Left cardiac atrium (tissue), 4 donors: ENCODE results near the gene PRDX3. TPM values are rescaled to one million over a fixed set of nuclear protein-coding genes. Genes with fewer than 3 reads are reported as not detected.
"Not testable (repeated sequence)": the region's sequence is repeated elsewhere in the genome, so short reads cannot be mapped to it uniquely, and the experiment has no call there.

Experiments
- ATAC-seq, 2 donors: fragments of 200-7000 bp; cut with Tn5 transposase; one replicate each; pipeline ENCODE4 v1.9.1; 2020; ENCODE audit warnings: mild to moderate bottlenecking in 2 of 2, moderate library complexity in 2 of 2
- DNase-seq: peaks from one replicate; pipeline ENCODE4 v3.0.0-alpha.2; 2020
- intact Hi-C, 2 donors: fragments of 100-400 bp; cut with DNase I; formaldehyde crosslinking; loops; one replicate each; pipeline versions ENCODE4 v1.14.1 to v1.15.1; 2022 to 2023
- total RNA-seq, 2 donors: library from RNA; stranded (reverse); fragmentation: NEBNext Ultra II Directional; extraction: Animal tissue kit (Norgen Biotek cat#: 25700); gene quantifications; one replicate each; pipeline ENCODE4 v1.2.1, GENCODE V29; 2021
- donor health status: DM: no; HTN: yes; CAD: no.
- donor health status: DM: no; HTN: yes; CAD: no; lungs with severe emphysema.
- donor health status: DM: yes; HTN: yes; CAD: no.
- donor health status: Dilated cardiomyopathy.

Gene PRDX3
- total RNA-seq, 2 donors from 2014 or later, result 162 to 183 TPM

DNA sequence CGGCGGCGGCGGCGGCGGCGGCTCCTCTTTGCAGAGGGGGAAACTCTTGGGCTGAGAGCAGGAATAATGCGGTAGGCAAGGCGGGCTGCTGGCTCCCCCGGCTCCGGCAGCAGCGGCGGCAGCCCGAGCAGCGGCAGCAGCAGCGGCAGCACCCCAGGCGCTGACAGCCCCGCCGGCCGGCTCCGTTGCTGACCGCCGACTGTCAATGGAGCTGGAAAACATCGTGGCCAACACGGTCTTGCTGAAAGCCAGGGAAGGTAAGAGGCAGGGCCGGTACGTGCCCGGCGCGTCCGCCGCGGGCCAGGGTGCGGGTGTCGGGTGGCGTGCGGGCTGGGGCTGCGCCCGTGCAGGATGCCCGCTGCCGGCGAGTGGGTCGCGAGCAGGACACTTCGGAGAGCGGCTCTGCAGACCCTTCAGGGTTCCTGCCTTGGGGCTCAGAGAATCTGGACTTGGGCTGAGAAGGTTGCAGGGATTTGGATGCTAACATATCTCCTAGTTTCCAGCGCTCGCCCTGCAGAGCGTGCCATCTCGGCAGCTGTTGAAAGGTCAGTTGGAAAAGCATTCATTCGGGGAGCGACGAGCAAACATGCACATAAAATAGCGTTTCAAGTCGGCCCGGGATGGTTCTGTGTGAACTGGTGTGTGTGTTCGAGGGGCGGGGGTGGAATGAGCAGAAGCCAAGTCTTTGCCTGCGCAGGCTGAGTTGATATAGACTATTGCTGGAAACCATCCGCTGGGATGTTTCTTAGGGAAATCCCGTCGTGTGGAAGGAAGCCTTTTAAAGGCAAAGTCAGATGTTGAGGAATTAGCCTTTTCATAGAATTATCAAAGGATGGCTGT, 29.3 kb upstream of the PRDX3 start:
- intact Hi-C loops, result loop anchor here (2.0 to 10.0 kb wide), 4 partner anchors 64 to 209 kb away; no protein-coding TSS in a partner anchor
- peak; percentile 59 for DNase-seq
- peak; percentile 3 to 24 for ATAC-seq

DNA sequence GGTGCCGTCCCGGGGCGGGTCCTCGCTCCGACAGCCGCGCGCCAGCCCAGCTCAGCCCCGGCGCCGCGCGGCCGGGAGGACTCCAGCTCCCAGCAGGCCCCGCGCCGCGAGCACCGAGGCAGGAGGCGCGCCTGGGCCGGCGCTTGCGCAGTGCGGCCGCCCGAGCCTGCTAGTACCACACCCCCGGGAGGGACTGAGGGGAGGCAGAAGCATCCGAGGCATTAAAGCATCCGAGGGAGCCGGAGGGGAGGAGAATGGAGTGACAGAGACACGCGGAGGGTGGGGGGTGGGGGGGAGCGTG, 28.7 kb upstream of the PRDX3 start, which contains the start of gene GRK5:
GRK5 (plus strand) TSS at position 206 of the 301 bp plus-strand sequence. CDS start 347 bp downstream, outside the sequence.
- DNase-seq, result peak; percentile 97
- ATAC-seq, result peak; percentile 94 to 95
- intact Hi-C loops, result loop anchor here (2.0 to 10.0 kb wide), 3 partner anchors 65 to 209 kb away; no protein-coding TSS in a partner anchor

- ATAC-seq, result peak; percentile 71 to 78
- intact Hi-C loops, result loop anchor here (2.0 to 10.0 kb wide), 3 partner anchors 66 to 210 kb away; no protein-coding TSS in a partner anchor
- peak; percentile 84 for DNase-seq
These were observed 28.2 kb upstream of the PRDX3 start for GRCh38 chr10:119206603-119207365.

DNA sequence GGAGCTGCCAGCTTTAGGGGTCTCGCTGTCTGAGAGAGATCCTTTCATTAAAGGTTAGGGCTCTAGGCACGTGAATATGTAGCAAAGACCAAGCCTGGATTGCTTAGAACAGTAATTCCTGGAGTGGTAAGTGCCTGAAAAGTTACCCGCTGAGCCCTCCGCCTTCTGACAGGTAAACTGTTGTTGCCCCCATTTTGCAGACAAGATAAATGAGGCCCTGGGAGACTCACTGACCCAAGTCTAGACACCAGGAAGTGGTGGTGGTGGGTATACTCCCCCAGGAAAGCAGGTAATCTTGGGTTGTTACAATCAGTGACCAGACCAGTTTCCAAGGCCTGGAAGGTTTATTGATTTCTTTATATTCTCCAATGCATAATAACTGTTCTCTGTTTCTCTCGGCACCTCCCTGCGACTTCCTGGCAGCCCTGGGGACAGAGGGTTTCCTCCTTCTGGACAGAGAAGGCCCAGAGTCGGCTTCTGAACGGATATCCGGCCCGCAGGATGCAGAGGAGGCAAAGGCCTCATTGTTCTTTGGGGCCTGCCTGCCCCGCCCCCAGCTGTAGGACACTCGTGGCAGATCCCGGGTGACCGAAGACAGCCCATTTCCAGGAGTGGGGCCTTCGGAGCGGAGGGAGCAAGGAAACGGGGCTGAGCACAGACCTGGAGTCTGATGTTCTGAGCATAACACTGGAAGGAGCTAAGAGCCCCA, 27.4 kb upstream of the PRDX3 start:
- peak; percentile 5 to 28 for ATAC-seq
- DNase-seq, result peak; percentile 89
- intact Hi-C loops, result loop anchor here (2.0 to 10.0 kb wide), 3 partner anchors 66 to 211 kb away; no protein-coding TSS in a partner anchor

GRCh38 chr10:119203006-119203405, 24.4 kb upstream of the PRDX3 start:
- intact Hi-C loops, result loop anchor here in 1 of 2 donors (5.0 to 10.0 kb wide), 2 partner anchors 212 to 239 kb away; no protein-coding TSS in a partner anchor
- no peak for DNase-seq
- no peak for ATAC-seq

GRCh38 chr10:119201233-119201632, 22.6 kb upstream of the PRDX3 start:
- intact Hi-C loops, result loop anchor here in 1 of 2 donors (5.0 to 10.0 kb wide), 2 partner anchors 214 to 241 kb away; no protein-coding TSS in a partner anchor
- no peak for DNase-seq
- ATAC-seq, result no peak

DNA sequence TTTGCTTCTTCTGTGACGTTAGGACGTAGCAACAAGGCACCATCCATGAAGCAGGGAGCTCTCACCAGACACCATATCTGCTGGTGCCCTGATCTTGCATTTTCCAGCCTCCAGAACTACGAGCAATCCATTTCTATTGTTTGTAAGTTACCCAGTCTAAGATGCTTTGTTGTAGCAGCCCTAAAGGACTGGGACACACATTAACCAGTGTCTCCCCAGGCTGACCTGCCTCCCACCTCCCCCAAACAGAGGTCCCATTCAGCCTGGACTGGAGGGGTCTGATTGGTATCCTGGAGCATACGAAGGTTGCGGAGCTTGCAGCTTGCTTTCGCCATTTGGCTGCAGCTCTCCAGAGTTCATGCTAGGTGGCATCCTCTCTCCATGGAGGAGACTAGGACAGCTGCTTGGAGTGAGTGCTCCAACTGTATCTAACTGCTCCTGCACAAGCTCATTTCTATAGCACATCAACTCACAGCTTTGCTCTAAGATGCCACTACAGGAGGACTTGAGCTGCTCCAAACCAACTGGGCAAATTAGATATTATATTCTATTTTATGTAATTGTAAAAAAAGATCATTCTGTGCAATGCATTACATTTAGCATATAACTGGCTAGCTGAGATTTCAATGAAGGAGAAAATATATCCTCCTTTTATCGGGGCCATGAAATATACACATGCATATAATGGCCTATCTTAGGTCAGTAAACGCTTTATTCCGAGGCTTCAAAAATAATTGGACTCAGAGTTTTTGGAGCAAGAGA, 20.8 kb upstream of the PRDX3 start:
- ATAC-seq, result peak; percentile 96
- intact Hi-C loops, result loop anchor here in 1 of 2 donors (2.0 kb wide), 2 partner anchors 245 to 289 kb away; no protein-coding TSS in a partner anchor
- DNase-seq, result peak; percentile 65

- intact Hi-C loops, result loop anchor here in 1 of 2 donors (2.0 kb wide), 2 partner anchors 246 to 290 kb away; no protein-coding TSS in a partner anchor
- ATAC-seq, result no peak
- DNase-seq, result no peak
These were observed 19.8 kb upstream of the PRDX3 start for GRCh38 chr10:119198438-119198837.

- intact Hi-C loops, result loop anchor here in 1 of 2 donors (2.0 kb wide), 2 partner anchors 247 to 291 kb away; no protein-coding TSS in a partner anchor
- DNase-seq (no peak), ATAC-seq (no peak)
These were observed 19.3 kb upstream of the PRDX3 start for GRCh38 chr10:119197921-119198320.

DNA sequence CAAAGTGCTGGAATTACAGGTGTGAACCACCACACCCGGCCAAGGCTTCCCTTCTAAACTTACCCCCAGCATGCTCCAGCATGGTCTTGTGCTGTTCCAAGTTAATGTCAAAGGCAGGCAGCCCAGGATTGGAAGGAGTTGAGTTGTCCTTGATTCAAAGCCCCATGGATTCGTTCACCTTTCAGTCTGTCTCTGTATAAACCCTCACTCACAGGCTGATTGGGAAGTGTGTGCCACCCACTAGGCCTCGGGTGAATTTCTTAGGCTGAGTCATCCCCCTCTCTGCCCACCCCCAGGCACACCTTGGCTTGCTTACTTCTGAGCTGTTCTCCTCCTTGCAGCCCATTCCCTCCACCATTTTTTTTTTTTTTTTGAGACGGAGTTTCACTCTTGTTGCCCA, 13.3 kb upstream of the PRDX3 start:
- intact Hi-C loops, result no loop called here
- no peak for ATAC-seq
- no peak for DNase-seq

DNA sequence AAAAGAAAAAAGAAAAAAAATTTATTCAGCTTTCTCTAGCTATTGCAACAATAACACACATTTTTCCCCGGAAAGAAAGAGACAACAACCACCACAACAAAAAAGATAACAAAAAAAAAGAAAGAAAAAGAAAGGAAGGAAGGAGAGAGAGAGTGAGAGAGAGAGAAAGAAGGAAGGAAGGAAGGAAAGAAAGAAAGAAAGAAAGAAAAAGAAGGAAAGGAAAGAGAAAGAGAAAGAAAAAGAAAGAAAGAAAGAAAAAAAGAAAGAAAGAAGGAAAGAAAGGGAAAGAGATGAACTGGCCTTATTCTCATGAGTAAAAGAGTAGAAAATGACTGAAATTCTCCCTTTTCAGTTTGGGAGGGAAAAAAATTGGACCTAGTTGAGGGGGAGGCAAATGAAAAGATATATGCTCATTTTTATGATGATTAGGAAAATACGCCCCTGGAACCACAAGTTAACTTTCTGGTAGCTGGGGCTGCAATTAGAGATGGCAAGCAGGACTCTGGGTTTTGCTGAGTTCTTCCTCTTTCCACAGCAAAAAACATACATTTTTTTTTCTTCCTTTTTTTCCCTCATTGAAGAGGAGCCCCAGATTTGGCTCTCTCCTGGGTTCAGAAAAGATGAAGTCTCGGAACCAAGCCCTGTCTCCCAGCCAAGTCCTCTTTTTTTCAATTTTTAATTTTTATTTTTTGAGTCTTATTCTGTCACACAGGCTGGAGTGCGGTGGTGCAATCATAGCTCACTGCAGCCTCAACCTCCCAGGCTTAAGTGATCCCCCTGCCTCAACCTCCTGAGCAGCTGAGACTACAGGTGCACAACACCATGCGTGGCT, 12.6 kb upstream of the PRDX3 start:
- ATAC-seq, result no peak
- intact Hi-C loops, result no loop called here

GRCh38 chr10:119190353-119190752, 11.7 kb upstream of the PRDX3 start:
- DNase-seq (no peak), ATAC-seq (peak in 1 of 2 donors; percentile 65)
- intact Hi-C loops, result no loop called here

More for the DNA sequence above, 12.6 kb upstream of the PRDX3 start:
- no peak for DNase-seq

- DNase-seq (no peak), ATAC-seq (no peak)
- intact Hi-C loops, result no loop called here
These were observed 11.2 kb upstream of the PRDX3 start for GRCh38 chr10:119189811-119190282.

GRCh38 chr10:119183664-119184412, 5.2 kb upstream of the PRDX3 start:
- no peak for ATAC-seq
- intact Hi-C loops, result no loop called here
- DNase-seq, result no peak

- DNase-seq, intact Hi-C loops, ATAC-seq: not testable (repeated sequence)
These were observed 2.3 kb upstream of the PRDX3 start for GRCh38 chr10:119180850-119181400.

DNA sequence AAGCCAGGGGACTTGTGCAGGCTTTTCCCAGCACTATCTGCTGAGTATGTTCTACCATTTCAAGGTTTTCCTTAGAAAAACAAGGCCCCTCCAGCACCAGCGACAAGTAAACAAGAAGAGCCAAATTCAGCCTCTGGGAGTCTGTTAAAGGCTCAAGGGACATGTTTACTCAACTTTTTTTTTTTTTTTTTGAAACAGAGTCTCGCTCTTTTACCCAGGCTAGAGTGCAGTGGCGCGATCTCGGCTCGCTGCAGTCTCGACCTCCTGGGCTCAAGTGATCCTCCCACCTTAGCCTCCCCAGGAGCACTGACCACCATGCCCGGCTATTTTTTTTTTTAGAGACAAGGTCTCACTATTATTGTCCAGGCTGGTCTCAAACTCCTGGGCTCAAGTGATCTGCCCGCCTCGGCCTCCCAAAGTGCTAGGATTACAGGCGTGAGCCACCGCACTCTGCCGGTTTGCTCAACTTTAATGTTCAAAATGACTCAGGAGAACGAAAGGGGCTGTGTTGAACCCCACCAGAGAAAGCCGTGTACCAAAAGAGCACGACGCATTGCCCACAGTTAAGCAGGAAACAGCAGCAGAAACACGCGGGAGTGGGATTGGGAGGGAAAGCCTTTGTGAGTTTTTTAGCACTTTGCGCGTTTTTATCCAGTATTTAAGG, 772 bp downstream of the PRDX3 start:
- no peak for DNase-seq
- peak; percentile 2 to 11 for ATAC-seq
- intact Hi-C loops, result no loop called here
